H9 (cell line): Measurements from ENCODE around the gene ZNF831. TPM values are rescaled to one million over a fixed set of nuclear protein-coding genes. Genes with fewer than 3 reads are reported as not detected.

Experiments used
- DNase-seq: peaks from one replicate; pipeline ENCODE4 v3.0.0-alpha.2; 2017
- H2AFZ ChIP-seq: one replicate; pipeline ENCODE4 v1.6.1; 2013; ENCODE audit warnings: mild to moderate bottlenecking, low read length, control low read depth, moderate library complexity
- H2AK5ac ChIP-seq: 2 replicates; pipeline ENCODE4 v1.6.1; 2013; ENCODE audit warnings: low read length, control low read depth, mixed read lengths; ENCODE audit not compliant: insufficient read length
- H2BK120ac ChIP-seq: one replicate; pipeline ENCODE4 v1.6.1; 2013; ENCODE audit warnings: low read depth, mild to moderate bottlenecking, low read length, control low read depth, inconsistent platforms; ENCODE audit not compliant: poor library complexity, severe bottlenecking
- H2BK12ac ChIP-seq: 2 replicates; pipeline ENCODE4 v1.6.1; 2013; ENCODE audit warnings: low read length, control low read depth, mixed read lengths, low read depth; ENCODE audit not compliant: insufficient read length
- H2BK15ac ChIP-seq: 2 replicates; pipeline ENCODE4 v1.6.1; 2013; ENCODE audit warnings: low read depth, low read length, control low read depth
- H2BK20ac ChIP-seq: one replicate; pipeline ENCODE4 v1.6.1; 2013; ENCODE audit warnings: low read depth, mild to moderate bottlenecking, low read length, control low read depth, inconsistent platforms; ENCODE audit not compliant: poor library complexity, severe bottlenecking
- H2BK5ac ChIP-seq: 2 replicates; pipeline ENCODE4 v1.6.1; 2013; ENCODE audit warnings: low read length, control low read depth, mixed read lengths; ENCODE audit not compliant: insufficient read length
- H3K14ac ChIP-seq: 2 replicates; pipeline ENCODE4 v1.6.1; 2013; ENCODE audit warnings: low read length, control low read depth; ENCODE audit not compliant: insufficient read depth
- H3K18ac ChIP-seq: 2 replicates; pipeline ENCODE4 v1.6.1; 2013; ENCODE audit warnings: low read depth, mild to moderate bottlenecking, mixed read lengths, low read length, control low read depth; ENCODE audit not compliant: insufficient read length
- H3K23ac ChIP-seq: 2 replicates; pipeline ENCODE4 v1.6.1; 2013; ENCODE audit warnings: low read length, control low read depth, mixed read lengths, low read depth; ENCODE audit not compliant: insufficient read length
- H3K23me2 ChIP-seq: 2 replicates; pipeline ENCODE4 v1.6.1; 2013; ENCODE audit warnings: low read depth, mild to moderate bottlenecking, mixed read lengths, low read length, control low read depth; ENCODE audit not compliant: insufficient read length, poor library complexity, severe bottlenecking
- H3K27ac ChIP-seq: 2 replicates; pipeline ENCODE4 v1.5.1; 2013; ENCODE audit warnings: low read length, control low read depth, mixed read lengths, low read depth; ENCODE audit not compliant: insufficient read length
- H3K27me3 ChIP-seq: 2 replicates; pipeline ENCODE4 v1.6.1; 2013; ENCODE audit warnings: low read length, control low read depth, inconsistent platforms; ENCODE audit not compliant: insufficient read depth
- H3K4ac ChIP-seq: 2 replicates; pipeline ENCODE4 v1.6.1; 2013; ENCODE audit warnings: low read depth, mild to moderate bottlenecking, control low read depth, inconsistent platforms, low read length, moderate library complexity
- H3K4me1 ChIP-seq: 2 replicates; pipeline ENCODE4 v1.6.1; 2013; ENCODE audit warnings: low read length, control low read depth, inconsistent platforms; ENCODE audit not compliant: insufficient read depth
- H3K4me2 ChIP-seq: 2 replicates; pipeline ENCODE4 v1.6.1; 2013; ENCODE audit warnings: low read length, control low read depth, mixed read lengths; ENCODE audit not compliant: insufficient read length, insufficient read depth
- H3K56ac ChIP-seq: 2 replicates; pipeline ENCODE4 v1.6.1; 2013; ENCODE audit warnings: low read depth, mild to moderate bottlenecking, mixed read lengths, low read length, control low read depth; ENCODE audit not compliant: insufficient read length
- H3K79me1 ChIP-seq: 2 replicates; pipeline ENCODE4 v1.6.1; 2013; ENCODE audit warnings: low read depth, mild to moderate bottlenecking, moderate library complexity, low read length, control low read depth, inconsistent platforms; ENCODE audit not compliant: insufficient read depth, poor library complexity, severe bottlenecking
- H3K79me2 ChIP-seq: 2 replicates; pipeline ENCODE4 v1.6.1; 2013; ENCODE audit warnings: low read length, control low read depth, inconsistent platforms; ENCODE audit not compliant: insufficient read depth
- H3K9ac ChIP-seq: 2 replicates; pipeline ENCODE4 v1.6.1; 2013; ENCODE audit warnings: low read length, control low read depth, mixed read lengths; ENCODE audit not compliant: insufficient read length; ENCODE audit errors: extremely low read depth
- H3K9me3 ChIP-seq: one replicate; pipeline ENCODE4 v1.6.1; 2013; ENCODE audit warnings: low read depth, low read length, inconsistent platforms; ENCODE audit not compliant: control insufficient read depth
- H3T11ph ChIP-seq: one replicate; pipeline ENCODE4 v1.6.1; 2013; ENCODE audit warnings: mild to moderate bottlenecking, low read length, control low read depth, inconsistent platforms
- H4K20me1 ChIP-seq: one replicate; pipeline ENCODE4 v1.6.1; 2013; ENCODE audit not compliant: control insufficient read depth, insufficient read length, insufficient read depth
- H4K5ac ChIP-seq: 2 replicates; pipeline ENCODE4 v1.6.1; 2013; ENCODE audit warnings: low read depth, mild to moderate bottlenecking, mixed read lengths, low read length, control low read depth; ENCODE audit not compliant: insufficient read length
- H4K8ac ChIP-seq: replicated peaks from 2 replicates; pipeline ENCODE4 v1.6.1; 2013; ENCODE audit warnings: low read length, control low read depth, mixed read lengths, low read depth; ENCODE audit not compliant: insufficient read length
- H4K91ac ChIP-seq: 2 replicates; pipeline ENCODE4 v1.6.1; 2013; ENCODE audit warnings: low read depth, mild to moderate bottlenecking, moderate library complexity, mixed read lengths, low read length, control low read depth; ENCODE audit not compliant: insufficient read length
- H3K27ac Mint-ChIP-seq, 3 experiments: 2 replicates in 2 of 3; 3 replicates in 1 of 3; pipeline ENCODE4 v1.8.0; 2020 to 2021; ENCODE audit warnings: mixed read lengths in 3 of 3, mild to moderate bottlenecking in 1 of 3, moderate library complexity in 1 of 3
- H3K27me3 Mint-ChIP-seq: 2 replicates; pipeline ENCODE4 v1.8.0; 2021; ENCODE audit warnings: low read depth, mild to moderate bottlenecking, moderate library complexity, mixed read lengths
- H3K36me3 Mint-ChIP-seq, 3 experiments: 2 replicates in 2 of 3; 3 replicates in 1 of 3; pipeline ENCODE4 v1.8.0; 2020 to 2021; ENCODE audit warnings: low read depth in 3 of 3, mixed read lengths in 3 of 3; ENCODE audit not compliant: insufficient read depth in 1 of 3
- H3K4me1 Mint-ChIP-seq, 2 experiments: 2 replicates each; pipeline ENCODE4 v1.8.0; 2020; ENCODE audit warnings: mixed read lengths in 2 of 2
- H3K4me3 Mint-ChIP-seq, 2 experiments: 2 replicates in 1 of 2; 3 replicates in 1 of 2; pipeline ENCODE4 v1.8.0; 2020 to 2021; ENCODE audit warnings: mild to moderate bottlenecking in 2 of 2, mixed read lengths in 2 of 2, moderate library complexity in 1 of 2
- H3K9me3 Mint-ChIP-seq, 2 experiments: 2 replicates in 1 of 2; 3 replicates in 1 of 2; pipeline ENCODE4 v1.8.0; 2020; ENCODE audit warnings: mild to moderate bottlenecking in 2 of 2, mixed read lengths in 2 of 2, moderate library complexity in 1 of 2
- WGBS: extraction: QIAGEN DNeasy Blood & Tissue Kit; methylation state at CpG from one replicate; pipeline ENCODE4 v1.1.7; 2013; ENCODE audit warnings: missing lambda C conversion rate, low lambda C conversion rate, mixed read lengths; ENCODE audit not compliant: insufficient read length; ENCODE audit errors: extremely low coverage; 5-methylcytosine and 5-hydroxymethylcytosine counted together
- total RNA-seq: library from RNA; stranded (reverse); gene quantifications from 2 replicates; pipeline ENCODE4 v1.2.1, GENCODE V29; 2021
- TF ChIP-seq, protein P1 (sequence below): fragments of 200-600 bp; sonication (generic); conservative IDR thresholded peaks from 3 replicates; pipeline ENCODE4 v1.8.0; 2021; ENCODE audit warnings: antibody characterized with exemption, mild to moderate bottlenecking

Gene ZNF831
- total RNA-seq, 1 experiment from 2014 or later: not detected

GRCh38 chr20:59151391-59151790 is 12.2 kb upstream of the ZNF831 start:
- no peak overlapping the region for H3K4me3 Mint-ChIP-seq
- Histone ChIP-seq H4K5ac (no peak overlapping the region), H2BK20ac (no peak overlapping the region), H3K4me1 (no peaks in the 10 kb centered on the region), H3T11ph (no peak overlapping the region), H3K23me2 (no peaks in the 10 kb centered on the region), H3K79me1 (no peaks in the 10 kb centered on the region), H3K27me3 (no peaks in the 10 kb centered on the region), H2BK15ac (no peak overlapping the region), H3K27ac (no peak overlapping the region), H4K20me1 (no peaks in the 10 kb centered on the region), H2BK120ac (no peak overlapping the region), H3K4ac (no peak overlapping the region), H2AK5ac (no peak overlapping the region), H4K91ac (no peak overlapping the region), H3K4me2 (no peak overlapping the region), H3K9me3 (no peaks in the 10 kb centered on the region), H2BK5ac (no peak overlapping the region), H4K8ac (no peak overlapping the region), H3K18ac (no peak overlapping the region), H3K14ac (no peak overlapping the region), H3K56ac (no peak overlapping the region), H2AFZ (no peak overlapping the region), H3K79me2 (no peaks in the 10 kb centered on the region), H2BK12ac (no peak overlapping the region), H3K23ac (no peak overlapping the region), H3K9ac (no peak overlapping the region)
- no CpG with 5 or more reads among the region's 9 CpGs for WGBS
- peaks cover 0 to 2% (median 0%) of the 10 kb centered on the region in 3 experiments; a peak in 2 of 7 replicates for H3K36me3 Mint-ChIP-seq
- no peaks in the 10 kb centered on the region; a peak in 1 of 5 replicates for H3K9me3 Mint-ChIP-seq
- DNase-seq: no peak
- H3K27me3 Mint-ChIP-seq: peaks cover 19% of the 10 kb centered on the region
- TF ChIP-seq, protein P1, sequence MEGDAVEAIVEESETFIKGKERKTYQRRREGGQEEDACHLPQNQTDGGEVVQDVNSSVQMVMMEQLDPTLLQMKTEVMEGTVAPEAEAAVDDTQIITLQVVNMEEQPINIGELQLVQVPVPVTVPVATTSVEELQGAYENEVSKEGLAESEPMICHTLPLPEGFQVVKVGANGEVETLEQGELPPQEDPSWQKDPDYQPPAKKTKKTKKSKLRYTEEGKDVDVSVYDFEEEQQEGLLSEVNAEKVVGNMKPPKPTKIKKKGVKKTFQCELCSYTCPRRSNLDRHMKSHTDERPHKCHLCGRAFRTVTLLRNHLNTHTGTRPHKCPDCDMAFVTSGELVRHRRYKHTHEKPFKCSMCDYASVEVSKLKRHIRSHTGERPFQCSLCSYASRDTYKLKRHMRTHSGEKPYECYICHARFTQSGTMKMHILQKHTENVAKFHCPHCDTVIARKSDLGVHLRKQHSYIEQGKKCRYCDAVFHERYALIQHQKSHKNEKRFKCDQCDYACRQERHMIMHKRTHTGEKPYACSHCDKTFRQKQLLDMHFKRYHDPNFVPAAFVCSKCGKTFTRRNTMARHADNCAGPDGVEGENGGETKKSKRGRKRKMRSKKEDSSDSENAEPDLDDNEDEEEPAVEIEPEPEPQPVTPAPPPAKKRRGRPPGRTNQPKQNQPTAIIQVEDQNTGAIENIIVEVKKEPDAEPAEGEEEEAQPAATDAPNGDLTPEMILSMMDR: no peak
- H3K27ac Mint-ChIP-seq: no peak overlapping the region
- no peaks in the 10 kb centered on the region for H3K4me1 Mint-ChIP-seq
